Stimulated activated CD8-positive, alpha-beta memory T cell treated with anti-CD3 and anti-CD28 coated beads, Interleukin-15, amount 100 ng/mL, for 24 hours (primary cell): Measurements from ENCODE around the gene B3GNT2.
A peak's percentile ranks its signal among the peaks of the same experiment; 100 is the strongest.
"Not testable (repeated sequence)": the region's sequence is repeated elsewhere in the genome, so short reads cannot be mapped to it uniquely, and the experiment has no call there.

Experiments
- DNase-seq: peaks from one replicate; pipeline ENCODE4 v3.0.0-alpha.2; 2020; ENCODE audit warnings: low read depth

Gene B3GNT2

DNA sequence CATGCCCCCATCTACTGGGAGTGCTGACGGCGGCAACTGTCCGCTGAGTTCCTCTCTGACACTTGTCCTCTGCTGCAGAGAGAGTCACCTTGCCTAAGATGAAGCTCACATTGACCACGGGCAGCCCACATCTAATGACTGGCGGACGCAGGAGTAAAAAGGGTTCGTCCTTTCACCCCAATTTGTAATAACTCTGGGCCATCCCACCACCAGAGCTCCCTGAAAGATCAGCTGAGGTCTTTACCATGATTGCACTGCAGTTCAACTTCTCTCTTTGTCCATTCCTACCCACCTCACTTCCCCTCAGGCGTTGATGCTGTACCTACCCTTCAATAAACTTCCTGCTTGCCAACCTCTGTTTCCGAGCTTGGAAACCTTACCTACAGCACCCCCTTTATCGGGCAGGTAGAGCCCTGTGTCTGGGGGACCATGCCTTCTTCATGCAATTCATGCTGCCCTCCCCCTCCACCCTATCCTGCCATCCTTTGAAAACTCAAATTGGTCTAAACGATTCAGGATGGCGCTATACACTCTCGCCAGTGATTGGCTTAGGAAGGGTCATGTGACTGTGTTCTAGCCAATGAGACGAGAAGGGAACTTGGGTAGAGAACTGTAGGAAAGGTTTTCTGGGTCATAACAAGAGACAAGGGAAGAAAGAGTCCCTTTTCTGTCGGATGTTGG, 10.3 kb upstream of the B3GNT2 start:
- no peak for DNase-seq

DNA sequence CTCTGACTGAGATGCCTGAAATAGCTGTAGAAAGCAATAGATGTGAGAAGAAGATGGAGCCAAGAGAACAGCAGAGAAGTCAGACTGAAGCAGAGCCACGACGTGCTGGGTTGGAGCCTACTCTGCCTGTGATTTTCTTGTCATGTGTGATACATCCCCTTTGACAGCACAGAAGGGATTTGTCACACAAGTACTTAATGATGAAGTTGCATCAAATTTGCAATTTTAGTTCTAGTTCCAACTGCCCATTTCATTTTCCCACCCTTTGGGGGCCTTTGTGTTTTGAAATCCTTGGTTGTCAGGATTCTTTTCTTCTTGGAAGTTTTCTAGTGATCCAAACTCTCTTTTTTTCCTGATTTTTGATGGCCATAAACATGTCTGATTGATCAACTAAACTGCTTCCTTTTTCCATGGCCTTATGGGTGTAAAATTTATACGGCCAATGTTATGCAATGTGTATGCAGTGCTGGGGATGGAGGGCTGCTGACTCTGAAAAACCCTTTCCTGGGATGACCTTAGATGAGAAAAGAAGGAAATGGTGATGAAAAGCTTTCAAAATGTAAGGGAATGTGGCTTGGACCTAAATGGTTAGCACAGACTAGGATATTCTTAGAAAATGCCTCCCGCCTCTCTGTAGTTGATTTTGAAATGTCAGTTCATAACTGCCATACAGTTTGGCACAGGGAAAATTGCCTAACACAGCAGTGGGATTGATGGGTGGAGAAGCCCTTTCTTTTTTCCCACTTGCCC, 9.6 kb upstream of the B3GNT2 start:
- no peak for DNase-seq

DNA sequence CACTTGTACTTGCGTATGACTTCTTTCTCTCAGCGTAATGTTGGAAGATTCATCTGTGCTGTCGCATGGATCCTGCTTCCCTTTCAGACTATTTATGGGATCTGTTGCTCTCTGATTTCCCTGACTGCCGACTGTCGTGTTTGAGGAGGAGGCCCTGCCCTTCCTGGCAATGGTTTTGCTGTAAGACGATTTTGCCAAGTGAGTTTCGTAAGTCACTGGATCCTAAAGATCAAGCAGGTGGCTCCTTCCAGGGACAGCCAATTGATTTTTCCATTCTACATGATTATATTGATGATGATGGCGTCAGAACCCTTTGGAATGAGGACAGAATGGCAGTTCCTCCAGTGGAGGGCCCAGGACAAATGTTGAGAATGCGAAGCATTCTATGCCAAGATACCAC, 8.7 kb upstream of the B3GNT2 start:
- DNase-seq, result no peak

DNA sequence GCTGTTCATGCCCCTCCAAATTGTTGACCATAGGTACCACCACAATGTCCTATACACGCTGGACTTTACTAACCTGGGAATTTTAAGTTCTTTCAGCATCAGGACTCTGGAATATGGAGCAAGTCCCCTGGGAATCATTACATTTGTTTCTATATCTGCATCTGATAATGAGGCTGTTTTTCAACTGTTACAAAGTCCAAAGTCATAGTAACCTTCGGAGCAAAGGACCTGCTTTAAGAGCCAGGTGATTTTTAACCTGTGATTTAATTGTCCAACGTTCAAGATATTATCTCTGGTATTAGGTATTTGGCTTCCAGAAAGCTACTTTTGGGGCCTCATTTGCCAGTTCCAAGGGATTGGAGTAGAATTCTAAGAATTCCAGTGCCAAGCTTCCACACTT, 7.5 kb upstream of the B3GNT2 start:
- no peak for DNase-seq

DNA sequence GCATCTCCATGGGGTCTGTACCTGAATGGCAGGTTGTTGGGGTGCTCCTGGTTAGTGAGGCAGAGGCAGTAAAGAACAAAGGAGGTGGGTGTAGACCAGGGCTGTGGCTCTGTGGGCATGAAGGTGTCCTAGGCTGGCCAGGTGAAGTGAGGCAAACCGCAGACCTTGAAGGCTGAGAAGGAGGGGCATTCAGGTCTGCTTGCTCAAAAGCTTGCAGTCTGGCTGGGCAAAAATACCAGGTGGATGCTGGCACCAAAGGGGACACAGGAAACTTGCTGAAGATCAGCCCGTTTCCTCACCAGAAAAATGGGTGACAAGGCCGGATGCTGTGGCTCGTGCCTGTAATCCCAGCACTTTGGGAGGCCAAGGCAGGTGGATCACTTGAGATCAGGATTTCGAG, 6.7 kb upstream of the B3GNT2 start:
- no peak for DNase-seq

DNA sequence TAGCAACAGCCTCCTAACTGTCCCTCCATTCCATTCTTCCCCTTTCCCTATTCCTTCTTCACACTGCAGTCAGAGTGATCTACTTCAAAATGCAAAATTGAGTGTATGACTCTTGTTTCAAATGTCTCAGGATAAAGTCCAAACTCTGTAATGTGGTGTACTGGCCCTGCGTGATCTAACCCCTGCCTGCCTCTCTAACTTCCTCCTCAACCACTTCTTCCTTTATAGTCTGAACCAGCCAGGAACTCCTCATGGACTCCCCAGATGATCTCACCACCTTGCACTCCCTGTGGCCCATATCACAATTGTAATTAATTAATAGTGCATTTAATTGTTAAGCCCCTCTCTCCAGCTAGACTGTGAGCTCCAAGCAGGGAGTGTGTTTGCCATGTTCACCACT, 3.1 kb upstream of the B3GNT2 start:
- DNase-seq, result no peak

DNA sequence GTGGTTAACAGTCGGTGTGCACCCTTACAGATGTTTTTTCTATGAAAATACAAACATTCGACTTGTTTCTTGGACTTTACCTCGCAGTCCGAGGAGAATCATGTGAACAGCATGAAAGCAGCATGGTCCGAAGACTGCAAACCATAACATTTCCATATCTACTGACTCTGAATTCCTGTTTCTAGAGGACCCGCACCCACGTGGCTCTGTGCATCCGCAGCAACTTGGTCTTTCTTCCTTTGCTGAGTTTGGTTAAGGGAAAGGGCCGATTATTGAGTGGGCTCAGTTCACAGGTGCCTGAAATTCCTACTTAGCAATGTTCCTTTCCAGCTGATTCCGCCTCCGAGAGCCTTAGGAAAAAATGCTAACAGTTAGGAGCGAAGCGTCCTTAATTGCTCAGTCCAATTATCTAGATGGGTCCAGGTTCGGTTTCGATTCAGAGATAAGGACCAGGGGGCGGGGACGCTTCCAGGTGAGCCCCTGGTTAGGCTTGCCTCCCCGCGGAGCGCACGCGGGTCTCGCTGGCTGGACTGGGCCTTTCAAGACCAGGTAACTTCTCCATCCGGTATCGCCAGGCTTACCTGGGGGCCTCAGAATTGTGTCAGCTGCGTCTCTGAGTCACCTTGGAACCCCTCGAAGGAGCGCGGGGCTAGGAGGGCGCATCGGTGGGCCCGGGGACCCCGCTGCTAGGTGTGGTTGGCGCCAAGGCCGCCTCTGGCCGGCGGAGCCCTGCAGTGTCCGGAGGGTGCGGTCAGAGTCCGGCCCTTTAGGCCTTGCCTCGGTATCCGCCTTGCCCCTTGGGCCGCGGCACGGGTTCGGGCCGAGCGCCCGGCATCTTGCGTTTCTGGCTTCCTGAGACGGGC, 1.1 kb upstream of the B3GNT2 start:
- DNase-seq, result no peak

DNA sequence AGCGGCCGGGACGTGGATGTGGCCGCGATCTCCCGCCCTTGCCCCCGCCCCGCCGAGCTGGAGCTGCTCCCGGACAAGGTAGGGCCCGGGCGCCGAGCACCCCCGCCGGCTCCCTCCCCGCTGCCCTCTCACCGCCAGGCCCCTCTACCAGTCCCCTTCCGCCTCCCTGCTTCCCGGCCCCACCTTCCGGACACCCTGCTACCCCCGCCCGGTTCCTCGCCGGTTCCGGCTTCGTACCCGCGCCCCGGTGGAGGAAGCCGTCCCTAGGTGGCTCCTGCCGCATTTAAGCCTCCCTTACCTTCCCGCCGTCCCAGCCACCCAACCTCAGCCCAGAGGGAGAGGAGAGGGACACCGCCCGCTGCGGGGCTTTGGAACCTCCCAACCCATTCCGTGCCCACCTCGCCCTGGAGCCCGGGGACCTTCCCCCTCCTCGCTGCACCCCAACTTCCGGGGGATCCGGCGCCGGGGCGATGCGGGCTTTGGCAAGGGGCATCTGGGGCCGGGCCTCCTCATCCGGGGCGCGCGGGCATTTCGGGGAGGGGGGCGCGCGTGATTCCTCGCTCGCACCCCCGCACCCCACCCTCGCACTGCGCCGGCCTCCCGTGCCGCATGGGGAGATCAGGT, 475 bp downstream of the B3GNT2 start:
- DNase-seq, result peak; percentile 29

DNA sequence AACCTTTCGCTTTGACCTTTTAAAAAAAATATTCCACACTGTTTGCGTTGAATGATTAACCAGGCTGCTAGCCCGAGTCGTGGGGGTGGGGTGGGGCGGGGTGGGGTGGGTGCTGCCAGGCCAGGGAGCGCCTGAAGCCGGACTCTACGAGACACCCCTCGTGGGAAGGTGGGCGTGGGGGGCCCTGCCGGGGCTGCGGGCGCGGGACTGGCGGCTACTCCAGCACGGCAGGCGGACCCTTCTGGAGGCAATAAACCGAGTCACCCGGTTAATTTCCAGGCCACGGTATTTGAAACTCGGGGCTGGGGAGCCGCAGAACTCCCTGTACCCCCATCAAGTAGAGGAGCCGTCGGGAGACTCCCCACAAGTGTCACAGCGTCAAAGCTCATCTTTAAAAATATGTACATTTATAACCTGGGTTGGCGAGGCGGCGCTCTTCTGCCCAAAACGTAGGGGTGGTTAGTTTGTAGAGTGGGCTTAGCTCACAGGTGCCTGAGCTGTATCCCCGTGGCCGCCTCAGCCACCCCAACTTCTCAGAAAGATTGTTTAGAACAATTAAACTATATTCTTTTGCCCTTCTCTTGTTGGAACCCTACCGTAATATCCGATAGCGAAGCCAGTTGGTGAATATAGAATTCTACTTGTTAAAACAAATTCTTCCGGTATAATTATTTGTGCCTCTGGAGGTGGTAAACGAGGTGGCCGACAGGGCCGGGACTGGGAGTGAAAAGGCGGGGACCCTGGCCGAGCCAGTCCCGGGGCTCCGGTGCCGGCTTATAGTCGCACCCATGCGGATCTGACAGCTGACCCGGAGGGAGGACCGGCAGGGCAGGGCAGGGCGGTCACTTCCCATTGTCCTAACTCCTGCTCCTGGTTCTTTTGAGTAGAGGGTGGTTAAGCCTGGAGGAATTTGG, 1.4 kb downstream of the B3GNT2 start:
- no peak for DNase-seq

DNA sequence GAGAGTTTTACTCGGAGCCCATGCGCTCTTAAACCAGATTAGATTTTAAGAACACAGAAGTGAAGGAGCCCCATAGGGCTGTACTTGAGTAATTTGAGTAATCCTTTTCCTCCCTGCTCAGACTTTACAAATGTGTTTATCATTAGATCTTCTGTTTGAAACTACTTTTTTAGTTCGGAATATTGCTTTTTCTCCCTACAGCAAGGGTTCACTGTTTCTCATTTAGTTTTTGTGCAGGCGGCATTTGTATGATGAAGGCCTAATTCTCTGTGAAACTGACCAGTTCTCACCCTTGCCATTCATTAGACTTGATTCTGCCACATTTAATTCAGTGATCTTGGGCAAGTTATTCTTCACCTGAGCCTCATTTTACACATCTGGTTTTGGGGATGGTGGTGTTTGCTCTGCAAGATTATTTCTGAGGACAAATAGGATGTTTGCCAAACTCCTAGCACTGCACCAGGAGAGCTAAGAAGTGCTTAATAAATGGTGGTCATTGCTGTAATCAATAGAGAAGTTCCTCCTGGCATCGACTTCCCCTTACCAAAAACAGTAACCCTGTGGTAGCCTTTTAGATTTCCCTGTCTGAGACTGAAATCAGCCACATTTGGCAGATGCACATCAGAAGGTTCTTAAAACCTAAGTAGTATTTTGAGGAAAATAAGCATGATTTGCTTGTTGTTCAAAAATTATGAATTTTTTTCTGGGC, 2.2 kb downstream of the B3GNT2 start:
- DNase-seq, result no peak

DNA sequence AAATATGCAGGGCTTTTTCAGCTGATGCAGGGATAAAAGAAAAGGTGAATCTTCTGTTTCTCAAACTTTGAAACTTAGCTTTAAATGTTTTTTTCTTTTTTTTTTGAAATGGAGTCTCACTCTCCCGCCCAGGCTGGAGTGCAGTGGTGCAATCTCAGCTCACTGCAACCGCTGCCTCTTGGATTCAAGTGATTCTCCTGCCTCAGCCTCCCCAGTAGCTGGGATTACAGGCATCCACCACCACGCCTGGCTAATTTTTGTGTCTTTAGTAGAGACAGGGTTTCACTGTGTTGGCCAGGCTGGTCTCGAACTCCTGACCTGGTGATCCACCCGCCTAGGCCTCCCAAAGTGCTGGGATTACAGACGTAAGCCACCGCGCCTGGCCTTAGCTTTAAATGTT, 2.9 kb downstream of the B3GNT2 start:
- not testable (repeated sequence) for DNase-seq

DNA sequence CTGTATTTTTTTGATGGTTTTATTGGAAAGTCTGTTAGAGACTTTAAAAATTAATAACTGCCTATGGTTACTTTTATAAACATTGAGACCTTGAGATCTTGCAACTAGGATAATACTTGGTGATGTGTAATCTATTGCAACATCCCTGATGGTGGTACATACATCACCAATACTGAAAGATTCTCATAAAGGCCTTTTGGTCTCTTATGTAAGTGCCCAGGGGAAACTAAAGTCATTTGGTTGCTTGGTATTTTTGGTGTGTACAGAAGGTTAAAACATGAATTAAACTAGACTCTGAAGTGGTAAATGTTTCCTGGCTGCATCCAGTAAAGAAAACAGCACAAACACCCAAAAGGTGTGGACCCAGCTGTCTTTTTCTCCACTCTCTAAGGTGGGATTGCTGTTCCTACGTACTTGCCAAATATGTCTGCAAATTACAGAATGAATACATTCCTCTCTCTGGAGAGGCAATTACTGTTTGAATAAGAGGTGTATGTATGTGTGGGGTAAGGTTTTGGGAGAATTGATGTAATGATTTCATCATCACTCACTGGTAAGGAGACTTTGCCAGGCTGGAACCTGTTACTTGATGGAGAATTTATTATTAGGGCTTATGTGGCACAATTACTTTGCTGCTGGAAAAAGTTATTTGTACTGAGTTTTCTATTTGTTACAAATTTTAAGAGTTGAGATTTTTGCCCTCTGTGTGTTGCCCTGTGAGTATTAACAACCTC, 3.6 kb downstream of the B3GNT2 start:
- DNase-seq, result no peak

DNA sequence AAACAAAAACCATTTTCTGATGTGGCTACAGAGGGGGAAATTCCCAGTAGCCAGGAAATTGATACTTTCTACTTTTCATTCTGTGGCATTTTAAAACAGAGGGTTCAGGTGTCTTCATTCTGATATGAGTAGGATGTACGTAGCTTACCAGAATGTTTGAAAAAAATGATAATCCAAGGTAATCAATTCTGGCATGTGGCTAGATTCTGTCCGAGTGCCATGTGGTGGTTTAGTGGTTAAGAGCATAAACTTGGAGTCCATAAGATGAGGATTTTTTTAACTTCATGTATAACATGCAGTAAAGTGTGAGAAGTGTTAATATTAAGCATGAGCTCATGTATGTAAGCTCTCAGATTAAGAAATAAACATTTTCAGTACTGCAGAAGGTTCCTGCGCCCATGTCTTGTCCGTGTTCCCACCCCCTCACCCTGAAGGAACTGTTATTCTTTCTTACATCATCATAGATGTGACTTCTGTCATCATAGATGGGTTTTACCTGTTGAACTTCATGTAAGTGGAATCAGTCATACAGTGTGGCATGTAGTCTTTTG, 4.5 kb downstream of the B3GNT2 start:
- no peak for DNase-seq

DNA sequence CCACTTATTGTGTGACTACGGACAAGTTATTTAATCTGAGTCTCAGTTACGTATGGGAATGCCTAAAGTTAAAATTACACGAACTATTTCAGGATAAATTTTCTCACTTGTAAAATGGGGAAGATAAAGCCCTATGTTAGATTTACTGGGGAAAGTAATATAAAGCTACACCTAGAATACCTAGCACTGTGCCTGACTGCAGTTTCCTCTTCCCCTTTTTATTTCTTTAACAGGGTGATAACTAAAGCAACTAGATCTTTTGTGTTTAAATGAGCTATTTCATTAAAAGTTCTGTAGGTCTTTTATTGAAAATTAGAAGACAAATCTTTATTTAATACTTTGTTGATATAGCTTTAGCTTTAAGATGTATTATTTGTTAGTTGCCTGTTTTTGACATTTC, 5.0 kb downstream of the B3GNT2 start:
- no peak for DNase-seq

DNA sequence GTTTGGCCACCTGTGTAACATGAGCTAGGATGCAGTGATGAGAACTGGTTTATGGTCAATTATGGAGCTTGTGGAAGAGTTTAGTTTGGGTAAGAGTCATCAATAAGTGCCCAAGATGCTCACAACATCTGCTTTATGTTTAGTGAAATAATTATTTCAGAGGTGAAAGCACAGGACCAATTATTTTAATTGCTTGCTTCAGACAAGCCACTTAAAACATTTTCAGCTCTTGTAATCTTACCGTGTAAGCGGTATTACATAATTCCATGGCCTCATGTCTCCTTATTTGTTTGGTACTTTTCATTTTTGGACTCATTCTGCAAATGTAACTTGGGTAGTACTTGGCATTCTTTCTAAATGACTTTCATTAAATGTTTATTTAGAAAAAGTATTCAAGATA, 5.4 kb downstream of the B3GNT2 start:
- DNase-seq, result no peak

DNA sequence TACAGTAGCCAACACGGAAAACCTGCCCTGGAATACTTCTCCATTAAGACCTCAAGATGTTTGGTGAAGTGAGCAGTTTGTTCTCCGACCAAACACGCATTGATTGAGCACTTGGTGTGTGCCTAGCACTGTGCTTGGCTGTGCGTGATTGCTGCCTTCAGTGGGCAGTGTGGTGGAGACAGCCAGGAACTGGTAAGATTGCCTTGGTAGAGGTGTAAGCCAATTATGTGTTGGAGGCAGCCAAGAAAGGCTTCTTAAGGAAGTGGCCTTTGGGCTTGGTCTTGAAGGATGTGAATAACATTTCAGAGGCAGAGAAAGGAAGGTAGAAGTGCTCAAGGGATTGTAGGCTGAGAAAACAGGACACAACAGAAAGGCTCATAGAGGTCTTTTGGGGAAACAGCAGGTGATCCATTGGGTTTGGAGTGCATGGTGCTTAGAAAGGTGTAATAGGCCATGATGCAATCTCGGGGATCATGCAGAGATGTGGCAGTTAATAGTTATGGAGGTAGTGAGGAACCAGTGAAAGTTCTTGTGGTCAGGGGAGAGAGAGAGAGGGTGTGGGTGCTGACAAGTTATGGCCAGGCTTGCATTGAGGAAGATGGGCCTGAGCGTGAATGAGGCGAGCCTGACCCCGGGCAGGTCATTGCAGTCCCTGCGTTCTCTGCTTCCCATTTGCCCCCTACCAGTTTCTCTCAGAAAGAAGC, 6.3 kb downstream of the B3GNT2 start:
- no peak for DNase-seq

DNA sequence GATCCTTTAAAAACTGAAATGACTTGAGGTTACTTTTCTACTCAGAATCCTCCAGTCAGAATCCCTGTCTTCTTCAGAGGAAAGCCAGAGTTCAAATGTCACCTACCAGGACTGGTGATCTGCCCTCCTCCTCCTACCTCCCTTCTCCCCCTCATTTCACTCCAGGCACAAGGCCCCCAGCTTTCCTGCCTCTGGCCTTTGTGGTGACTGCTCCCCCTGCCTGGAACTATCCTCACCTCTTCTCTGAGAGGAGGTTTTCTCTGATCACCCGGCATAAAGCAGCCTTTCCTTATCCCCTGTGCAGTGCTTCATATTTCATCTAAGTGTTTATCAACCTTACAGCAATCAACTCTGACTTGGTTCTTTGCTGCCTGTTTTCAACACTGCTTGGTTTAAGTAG, 6.8 kb downstream of the B3GNT2 start:
- no peak for DNase-seq

DNA sequence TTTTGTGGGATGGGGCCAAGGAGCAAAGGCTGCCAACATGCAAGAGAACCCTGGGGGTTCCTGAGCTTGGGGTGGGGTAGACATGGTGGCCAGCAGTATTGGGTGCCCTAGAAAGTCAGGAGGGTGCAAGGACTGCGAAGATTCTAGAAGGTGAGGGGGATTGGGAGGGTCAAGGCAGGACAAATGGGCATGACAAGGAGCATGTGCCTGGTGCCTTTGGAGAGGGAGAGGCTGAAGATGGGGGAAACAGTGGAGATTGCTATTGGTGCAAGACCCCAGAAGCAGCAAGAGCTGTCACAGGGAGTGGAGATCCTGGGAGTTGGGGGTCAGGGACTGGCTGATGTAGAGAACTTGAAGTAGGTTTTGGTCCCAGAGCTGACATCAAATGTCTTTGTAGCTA, 7.5 kb downstream of the B3GNT2 start:
- no peak for DNase-seq

DNA sequence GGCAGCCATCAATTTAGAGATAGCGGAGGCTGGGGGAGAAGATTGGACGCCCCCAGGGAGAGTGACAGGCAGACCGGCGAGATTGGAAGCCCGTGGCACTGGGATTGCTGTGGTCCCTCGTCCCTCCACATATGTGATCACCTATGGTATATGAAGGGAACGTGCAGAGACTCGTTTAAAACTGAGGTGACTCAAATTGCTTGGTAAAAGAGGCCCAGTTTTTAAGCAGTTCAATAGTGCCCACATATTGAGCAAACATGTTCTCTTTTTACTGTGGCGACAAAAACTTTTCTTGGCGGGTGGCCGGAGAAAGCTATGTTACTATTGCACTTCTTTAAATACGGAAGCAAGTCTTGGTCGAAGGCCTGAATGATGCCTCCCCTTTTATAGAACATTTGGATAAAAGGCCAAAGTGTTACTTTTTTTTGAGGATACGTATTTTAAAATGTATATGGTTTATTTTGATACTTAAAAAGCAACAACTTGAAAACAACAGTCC, 9.1 kb downstream of the B3GNT2 start:
- no peak for DNase-seq
